HG02571 (cell line): ENCODE measurements around the gene IL2RA.
"Not testable (repeated sequence)": the region's sequence is repeated elsewhere in the genome, so short reads cannot be mapped to it uniquely, and the experiment has no call there.

ENCODE experiments used
- ATAC-seq: cut with Tn5 transposase; IDR thresholded peaks from one replicate; pipeline ENCODE4 v1.9.1; 2021; ENCODE audit warnings: mild to moderate bottlenecking, moderate library complexity; ENCODE audit not compliant: unreplicated experiment

IL2RA gene

GRCh38 chr10:6062101-6062771, at the start of gene IL2RA:
Gene IL2RA, minus strand, starts transcription at chr10:6062367. Its CDS starts 216 bp downstream, at chr10:6062151.
- ATAC-seq, result no peak

GRCh38 chr10:6110136-6110535, 48.0 kb upstream of the IL2RA start:
- ATAC-seq, result no peak

- no peak for ATAC-seq
Measured at GRCh38 chr10:6109444-6109775, 47.2 kb upstream of the IL2RA start.

- no peak for ATAC-seq
Measured at GRCh38 chr10:6108631-6109443, 46.7 kb upstream of the IL2RA start.

GRCh38 chr10:6108072-6108471, 45.9 kb upstream of the IL2RA start:
- ATAC-seq, result no peak

- not testable (repeated sequence) for ATAC-seq
Measured at GRCh38 chr10:6107616-6108015, 45.4 kb upstream of the IL2RA start.

- no peak for ATAC-seq
Measured at GRCh38 chr10:6103591-6103990, 41.4 kb upstream of the IL2RA start.

GRCh38 chr10:6102128-6102527, 40.0 kb upstream of the IL2RA start:
- ATAC-seq, result no peak

- ATAC-seq, result peak; percentile 92
Measured at GRCh38 chr10:6101181-6101580, 39.0 kb upstream of the IL2RA start.

GRCh38 chr10:6100370-6100769, 38.2 kb upstream of the IL2RA start:
- no peak for ATAC-seq

- ATAC-seq, result no peak
Measured at GRCh38 chr10:6098156-6098555, 36.0 kb upstream of the IL2RA start.

GRCh38 chr10:6097063-6097462, 34.9 kb upstream of the IL2RA start:
- ATAC-seq, result no peak

- ATAC-seq, result no peak
Measured at GRCh38 chr10:6095810-6096570, 33.8 kb upstream of the IL2RA start.

- no peak for ATAC-seq
Measured at GRCh38 chr10:6092731-6093130, 30.6 kb upstream of the IL2RA start.

GRCh38 chr10:6091630-6092029, 29.5 kb upstream of the IL2RA start:
- no peak for ATAC-seq

GRCh38 chr10:6089334-6090219, 27.4 kb upstream of the IL2RA start:
- ATAC-seq, result peak; percentile 24

GRCh38 chr10:6088721-6089333, 26.7 kb upstream of the IL2RA start, which contains the start of gene RBM17:
Gene RBM17, plus strand, starts transcription at chr10:6089034. Its CDS starts 8,032 bp downstream, at chr10:6097066.
- peak; percentile 78 for ATAC-seq

GRCh38 chr10:6086375-6087233, 24.4 kb upstream of the IL2RA start:
- peak; percentile 42 for ATAC-seq
